HEK293T (cell line): ENCODE measurements around the gene MTARC2.

Experiments used
- BHLHE40 ChIP-seq: fragments of 450-650 bp; IDR thresholded peaks from 2 replicates; pipeline ENCODE4 v1.6.1; 2016; ENCODE audit warnings: mild to moderate bottlenecking, moderate library complexity, borderline replicate concordance
- CTBP1 ChIP-seq: fragments of 450-650 bp; IDR thresholded peaks from 2 replicates; pipeline ENCODE4 v1.6.1; 2016; ENCODE audit warnings: borderline replicate concordance
- ELF4 ChIP-seq: fragments of 450-650 bp; IDR thresholded peaks from 2 replicates; pipeline ENCODE4 v1.6.1; 2017; ENCODE audit warnings: antibody characterized with exemption
- FOXA1 ChIP-seq: fragments of 450-650 bp; IDR thresholded peaks from 2 replicates; pipeline ENCODE4 v1.6.1; 2016; ENCODE audit warnings: mild to moderate bottlenecking
- FOXM1 ChIP-seq: fragments of 450-650 bp; IDR thresholded peaks from 2 replicates; pipeline ENCODE4 v1.6.1; 2017; ENCODE audit warnings: mild to moderate bottlenecking, borderline replicate concordance
- HDGF ChIP-seq: fragments of 450-650 bp; IDR thresholded peaks from 2 replicates; pipeline ENCODE4 v1.6.1; 2017; ENCODE audit warnings: antibody characterized with exemption, borderline replicate concordance
- L3MBTL2 ChIP-seq: fragments of 450-650 bp; conservative IDR thresholded peaks from 2 replicates; pipeline ENCODE4 v1.6.1; 2016; ENCODE audit warnings: mild to moderate bottlenecking
- LEF1 ChIP-seq: fragments of 450-650 bp; IDR thresholded peaks from 2 replicates; pipeline ENCODE4 v1.6.1; 2017; ENCODE audit warnings: mild to moderate bottlenecking, borderline replicate concordance
- NFRKB ChIP-seq: fragments of 450-650 bp; IDR thresholded peaks from 2 replicates; pipeline ENCODE4 v1.6.1; 2016; ENCODE audit warnings: mild to moderate bottlenecking, moderate library complexity
- SP1 ChIP-seq: fragments of 450-650 bp; IDR thresholded peaks from 2 replicates; pipeline ENCODE4 v1.6.1; 2017
- SUZ12 ChIP-seq: fragments of 450-650 bp; IDR thresholded peaks from 2 replicates; pipeline ENCODE4 v1.6.1; 2016; ENCODE audit warnings: mild to moderate bottlenecking
- TARDBP ChIP-seq: fragments of 450-650 bp; IDR thresholded peaks from 2 replicates; pipeline ENCODE4 v1.6.1; 2016
- ZNF384 ChIP-seq: fragments of 450-650 bp; IDR thresholded peaks from 2 replicates; pipeline ENCODE4 v1.6.1; 2016

DNA sequence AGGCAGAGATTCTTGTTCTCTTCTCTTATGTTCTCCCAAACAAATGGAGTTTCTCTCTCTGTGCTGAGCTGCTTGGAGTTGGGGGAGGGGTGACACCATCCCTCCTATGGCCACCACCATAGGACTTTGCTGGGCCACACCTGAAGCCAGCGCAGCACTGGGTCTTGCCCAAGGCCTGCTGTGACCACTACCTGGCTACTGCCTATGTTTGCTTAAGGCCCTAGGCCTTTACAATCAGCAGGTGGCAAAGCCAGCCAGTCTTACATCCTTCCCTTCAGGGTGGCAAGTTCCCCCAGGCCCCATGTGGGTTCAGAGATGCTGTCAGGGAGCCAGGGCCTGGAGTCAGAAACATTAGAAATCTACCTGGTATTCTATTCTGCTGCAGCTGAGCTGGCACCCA is 6.3 kb upstream of the MTARC2 start:
- TF ChIP-seq FOXA1 (no peak), BHLHE40 (no peak), L3MBTL2 (no peak), FOXM1 (no peak), SUZ12 (no peak), NFRKB (no peak), LEF1 (no peak), ZNF384 (no peak), TARDBP (no peak), CTBP1 (no peak), SP1 (no peak), ELF4 (no peak), HDGF (no peak)
